ENCODE data around the gene KSR2.

Gene KSR2

GRCh38 chr12:117830471-117830870, 138.3 kb downstream of the KSR2 start:
- H3K4me3 ChIP-seq, result no peak overlapping the region
- intact Hi-C loops (cut with DNase I; ENCODE audit: low total_unique reads), result no loop called here

GRCh38 chr12:117829108-117829507, 139.7 kb downstream of the KSR2 start:
- H3K27ac ChIP-seq, result no peak overlapping the region
- H3K4me1 ChIP-seq, result no peaks in the 10 kb centered on the region
- peaks cover 8 to 12% (median 12%) of the 10 kb centered on the region in 3 donors for H3K9me3 ChIP-seq
- H3K36me3 ChIP-seq, result no peaks in the 10 kb centered on the region
- TF ChIP-seq CTCF (IDR thresholded peaks at IDR 0.05), result no peak
- no peak for DNase-seq
- H3K27me3 ChIP-seq, result no peaks in the 10 kb centered on the region
- no peak overlapping the region for H3K4me3 ChIP-seq
- intact Hi-C loops (cut with DNase I; ENCODE audit: low total_unique reads), result no loop called here

More at GRCh38 chr12:117830471-117830870, 138.3 kb downstream of the KSR2 start:
- H3K27ac ChIP-seq, result no peak overlapping the region
- H3K4me1 ChIP-seq, result no peaks in the 10 kb centered on the region
- no peak for TF ChIP-seq CTCF (IDR thresholded peaks at IDR 0.05)
- no peak for DNase-seq
- no peaks in the 10 kb centered on the region for H3K36me3 ChIP-seq
- H3K27me3 ChIP-seq, result peaks cover 0 to 3% of the 10 kb centered on the region in 2 donors
- H3K9me3 ChIP-seq, result peaks cover 8 to 12% (median 12%) of the 10 kb centered on the region in 3 donors

- no peak for TF ChIP-seq CTCF (IDR thresholded peaks at IDR 0.05)
- peaks cover 8 to 12% (median 12%) of the 10 kb centered on the region in 3 donors for H3K9me3 ChIP-seq
- intact Hi-C loops (cut with DNase I; ENCODE audit: low total_unique reads), result no loop called here
- no peaks in the 10 kb centered on the region for H3K4me1 ChIP-seq
- no peak for DNase-seq
- H3K36me3 ChIP-seq, result no peaks in the 10 kb centered on the region
- no peaks in the 10 kb centered on the region for H3K27me3 ChIP-seq
- H3K4me3 ChIP-seq, result no peak overlapping the region
- H3K27ac ChIP-seq, result no peak overlapping the region
Observed at GRCh38 chr12:117827660-117828059, 141.1 kb downstream of the KSR2 start.

- H3K4me1 ChIP-seq, result no peaks in the 10 kb centered on the region
- peaks cover 8 to 12% (median 12%) of the 10 kb centered on the region in 3 donors for H3K9me3 ChIP-seq
- H3K4me3 ChIP-seq, result no peak overlapping the region
- no peak overlapping the region for H3K27ac ChIP-seq
- no peak for TF ChIP-seq CTCF (IDR thresholded peaks at IDR 0.05)
- no peaks in the 10 kb centered on the region for H3K27me3 ChIP-seq
- intact Hi-C loops (cut with DNase I; ENCODE audit: low total_unique reads), result no loop called here
- DNase-seq, result no peak
- no peaks in the 10 kb centered on the region for H3K36me3 ChIP-seq
Observed at GRCh38 chr12:117825827-117826226, 143.0 kb downstream of the KSR2 start.

GRCh38 chr12:117821480-117822175, 147.2 kb downstream of the KSR2 start:
- Histone ChIP-seq H3K27ac (no peak overlapping the region), H3K4me3 (no peak overlapping the region), H3K27me3 (no peaks in the 10 kb centered on the region), H3K4me1 (no peaks in the 10 kb centered on the region), H3K36me3 (no peaks in the 10 kb centered on the region), H3K9me3 (peaks cover 0 to under 1% (median 0%) of the 10 kb centered on the region in 3 donors)
- no peak for DNase-seq
- no peak for TF ChIP-seq CTCF (IDR thresholded peaks at IDR 0.05)
- intact Hi-C loops (cut with DNase I; ENCODE audit: low total_unique reads), result no loop called here
